Caco-2 (cell line): ENCODE measurements around the gene MDFIC. TPM values are rescaled to one million over a fixed set of nuclear protein-coding genes. Genes with fewer than 3 reads are reported as not detected.
"Not testable (repeated sequence)": the region's sequence is repeated elsewhere in the genome, so short reads cannot be mapped to it uniquely, and the experiment has no call there.

Experiments
- BruUV-seq: library from RNA; stranded (reverse); fragments of 400-500 nt; replicated peaks from 2 replicates; lab custom pipeline; 2021; lab: Mats Ljungman, UMichigan
- CTCF ChIA-PET: fragments of 300-600 bp; sonication (Branson Sonifier 250); formaldehyde crosslinking; loops from one replicate; lab custom pipeline; 2022; ENCODE audit warnings: antibody characterized with exemption; lab: Charles Lee
- POLR2A ChIA-PET: fragments of 300-600 bp; sonication (Branson Sonifier 250); formaldehyde crosslinking; loops from one replicate; lab custom pipeline; 2022; ENCODE audit warnings: antibody characterized with exemption; lab: Charles Lee
- DNase-seq, 2 experiments: peaks; one replicate each; pipeline versions ENCODE4 v3.0.0 to v3.0.0-alpha.2; 2020 to 2022
- H3K27me3 ChIP-seq: replicated peaks from 2 replicates; pipeline ENCODE4 v1.6.0; 2011; ENCODE audit warnings: low read length; ENCODE audit not compliant: control insufficient read depth, insufficient read depth
- H3K36me3 ChIP-seq: 2 replicates; pipeline ENCODE4 v1.5.1; 2011; ENCODE audit warnings: low read length; ENCODE audit not compliant: control insufficient read depth, insufficient read depth
- H3K4me1 ChIP-seq: fragments of 250-450 bp; sonication (Bioruptor Pico); 2 replicates; pipeline ENCODE4 v1.5.1; 2020; ENCODE audit warnings: mild to moderate bottlenecking
- H3K4me3 ChIP-seq: 2 replicates; pipeline ENCODE4 v1.5.1; 2011; ENCODE audit warnings: low read depth, mild to moderate bottlenecking, control low read depth, low read length
- H3K9me3 ChIP-seq: fragments of 250-450 bp; sonication (Bioruptor Pico); 2 replicates; pipeline ENCODE4 v1.5.1; 2020; ENCODE audit warnings: mild to moderate bottlenecking, moderate library complexity
- H3K27ac Mint-ChIP-seq: one replicate; pipeline ENCODE4 v1.8.0; 2022; ENCODE audit warnings: mixed read lengths; ENCODE audit not compliant: unreplicated experiment
- H3K27me3 Mint-ChIP-seq: one replicate; pipeline ENCODE4 v1.8.0; 2022; ENCODE audit warnings: mixed read lengths; ENCODE audit not compliant: insufficient read depth, unreplicated experiment
- H3K36me3 Mint-ChIP-seq: one replicate; pipeline ENCODE4 v1.8.0; 2022; ENCODE audit warnings: mild to moderate bottlenecking, mixed read lengths; ENCODE audit not compliant: insufficient read depth, unreplicated experiment
- H3K4me1 Mint-ChIP-seq: one replicate; pipeline ENCODE4 v1.8.0; 2022; ENCODE audit warnings: low read depth, mixed read lengths; ENCODE audit not compliant: unreplicated experiment
- H3K4me3 Mint-ChIP-seq: one replicate; pipeline ENCODE4 v1.8.0; 2022; ENCODE audit warnings: mild to moderate bottlenecking, moderate library complexity, mixed read lengths; ENCODE audit not compliant: unreplicated experiment
- H3K9me3 Mint-ChIP-seq: one replicate; pipeline ENCODE4 v1.8.0; 2022; ENCODE audit warnings: mixed read lengths; ENCODE audit not compliant: unreplicated experiment
- CTCF ChIP-seq, 2 experiments: fragments of 200-600 bp in 1 of 2; IDR thresholded peaks; 1 replicate in 1 of 2; 2 replicates in 1 of 2; pipeline versions ENCODE4 v1.5.1 to v1.8.0; 2011 to 2022; ENCODE audit warnings: antibody characterized with exemption in 1 of 2, control low read depth in 1 of 2, inconsistent platforms in 1 of 2, low read depth in 1 of 2, low read length in 1 of 2, mild to moderate bottlenecking in 1 of 2, moderate library complexity in 1 of 2; ENCODE audit not compliant: insufficient read depth in 1 of 2, severe bottlenecking in 1 of 2, unreplicated experiment in 1 of 2
- intact Hi-C: fragments of 100-400 bp; cut with micrococcal nuclease; formaldehyde crosslinking; loops from one replicate; pipeline ENCODE4 v1.10.0; 2022; ENCODE audit not compliant: unreplicated experiment
- total RNA-seq: library from RNA; stranded (reverse); gene quantifications from 2 replicates; pipeline ENCODE4 v1.2.3, GENCODE V29; 2022

Gene MDFIC
- total RNA-seq, 1 experiment from 2014 or later = 2.7 TPM

- no peak for DNase-seq
- no peaks in the 10 kb centered on the region for H3K36me3 ChIP-seq
- TF ChIP-seq CTCF (IDR thresholded peaks at IDR 0.05; ENCODE audit: insufficient read depth in 1 of 2, low read depth in 1 of 2, low read length in 1 of 2, severe bottlenecking in 1 of 2, unreplicated experiment in 1 of 2) = no peak
- no TSS peak for BruUV-seq
- H3K27ac Mint-ChIP-seq = no peak overlapping the region
- H3K9me3 ChIP-seq = peaks cover 3% of the 10 kb centered on the region; the same call in 1 of the 2 replicates
- ChIA-PET CTCF (no interaction called here), POLR2A (no interaction called here)
- H3K4me1 ChIP-seq = no peaks in the 10 kb centered on the region
- no peaks in the 10 kb centered on the region for H3K27me3 Mint-ChIP-seq
- no peaks in the 10 kb centered on the region for H3K27me3 ChIP-seq
- H3K36me3 Mint-ChIP-seq = no peaks in the 10 kb centered on the region
- no peak overlapping the region for H3K4me3 Mint-ChIP-seq
- peaks cover 38% of the 10 kb centered on the region for H3K9me3 Mint-ChIP-seq
- H3K4me1 Mint-ChIP-seq = peaks cover under 1% of the 10 kb centered on the region
- no peak overlapping the region for H3K4me3 ChIP-seq
- intact Hi-C loops = no loop called here
Observed at GRCh38 chr7:114879554-114879953, 42.3 kb upstream of the MDFIC start.

GRCh38 chr7:114885836-114886235 lies 36.1 kb upstream of the MDFIC start:
- Histone ChIP-seq H3K9me3 (no peaks in the 10 kb centered on the region), H3K4me3 (no peak overlapping the region), H3K27me3 (no peaks in the 10 kb centered on the region), H3K4me1 (peaks cover 8% of the 10 kb centered on the region), H3K36me3 (no peaks in the 10 kb centered on the region)
- intact Hi-C loops = no loop called here
- POLR2A ChIA-PET = no interaction called here
- no peak for TF ChIP-seq CTCF (IDR thresholded peaks at IDR 0.05; ENCODE audit: insufficient read depth in 1 of 2, low read depth in 1 of 2, low read length in 1 of 2, severe bottlenecking in 1 of 2, unreplicated experiment in 1 of 2)
- no peak overlapping the region for H3K27ac Mint-ChIP-seq
- no peak overlapping the region for H3K4me3 Mint-ChIP-seq
- H3K36me3 Mint-ChIP-seq = no peaks in the 10 kb centered on the region
- H3K4me1 Mint-ChIP-seq = peaks cover 9% of the 10 kb centered on the region
- DNase-seq = no peak
- no peaks in the 10 kb centered on the region for H3K27me3 Mint-ChIP-seq
- CTCF ChIA-PET = no interaction called here
- no TSS peak for BruUV-seq
- H3K9me3 Mint-ChIP-seq = peaks cover 19% of the 10 kb centered on the region

DNA sequence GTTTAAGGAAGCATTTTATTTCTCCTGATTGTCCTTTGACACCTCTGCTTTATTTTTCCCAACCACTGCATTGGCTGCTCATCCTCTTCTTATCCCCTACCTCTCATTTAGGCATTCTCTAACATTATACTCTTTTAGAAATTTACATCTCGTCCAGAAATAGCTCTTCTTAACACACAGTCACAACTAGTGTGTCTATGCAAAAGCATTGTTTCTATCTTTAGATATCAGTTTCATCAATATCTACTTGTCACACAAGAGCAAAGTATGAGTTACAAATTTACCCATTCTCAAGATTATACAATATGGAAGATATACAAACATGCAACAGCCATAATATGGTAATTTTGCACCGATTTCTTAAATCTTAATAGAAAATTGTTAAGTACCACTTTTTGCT lies 35.7 kb upstream of the MDFIC start:
- H3K4me3 Mint-ChIP-seq = no peak overlapping the region
- Histone ChIP-seq H3K4me3 (no peak overlapping the region), H3K9me3 (no peaks in the 10 kb centered on the region), H3K4me1 (peaks cover 8% of the 10 kb centered on the region), H3K36me3 (no peaks in the 10 kb centered on the region), H3K27me3 (no peaks in the 10 kb centered on the region)
- H3K36me3 Mint-ChIP-seq = no peaks in the 10 kb centered on the region
- no TSS peak for BruUV-seq
- intact Hi-C loops = no loop called here
- CTCF ChIA-PET = no interaction called here
- H3K9me3 Mint-ChIP-seq = peaks cover 15% of the 10 kb centered on the region
- H3K27me3 Mint-ChIP-seq = no peaks in the 10 kb centered on the region
- H3K27ac Mint-ChIP-seq = no peak overlapping the region
- DNase-seq = no peak
- POLR2A ChIA-PET = no interaction called here
- TF ChIP-seq CTCF (IDR thresholded peaks at IDR 0.05; ENCODE audit: insufficient read depth in 1 of 2, low read depth in 1 of 2, low read length in 1 of 2, severe bottlenecking in 1 of 2, unreplicated experiment in 1 of 2) = no peak
- peaks cover 9% of the 10 kb centered on the region for H3K4me1 Mint-ChIP-seq

- POLR2A ChIA-PET, intact Hi-C loops, H3K27me3 Mint-ChIP-seq: not testable (repeated sequence)
Observed at GRCh38 chr7:114889116-114889515, 32.8 kb upstream of the MDFIC start.

More at GRCh38 chr7:114889116-114889515, 32.8 kb upstream of the MDFIC start:
- H3K4me3 ChIP-seq, H3K27me3 ChIP-seq, H3K4me1 ChIP-seq, H3K36me3 Mint-ChIP-seq, DNase-seq, BruUV-seq, H3K9me3 Mint-ChIP-seq, H3K4me1 Mint-ChIP-seq, H3K9me3 ChIP-seq, H3K27ac Mint-ChIP-seq, H3K36me3 ChIP-seq, H3K4me3 Mint-ChIP-seq: not testable (repeated sequence)
- CTCF ChIA-PET = interaction anchor here (0.6 kb wide), 1 partner anchor 89 kb away, joined by 8 read pairs; no protein-coding TSS in a partner anchor
